GM12865 (cell line): Measurements from ENCODE around the gene PPP3CA.

Source experiments
- DNase-seq: peaks from one replicate; pipeline ENCODE4 v3.0.0; 2010; ENCODE audit warnings: low read depth
- H3K4me3 ChIP-seq: 2 replicates; pipeline ENCODE4 v1.5.1; 2011; ENCODE audit warnings: mild to moderate bottlenecking, low read depth, low read length, control low read depth
- CTCF ChIP-seq: IDR thresholded peaks from 2 replicates; pipeline ENCODE4 v1.5.1; 2011; ENCODE audit warnings: low read length, control low read depth, low read depth, inconsistent platforms; ENCODE audit not compliant: insufficient read depth; ENCODE audit errors: missing control alignments

The PPP3CA gene

DNA sequence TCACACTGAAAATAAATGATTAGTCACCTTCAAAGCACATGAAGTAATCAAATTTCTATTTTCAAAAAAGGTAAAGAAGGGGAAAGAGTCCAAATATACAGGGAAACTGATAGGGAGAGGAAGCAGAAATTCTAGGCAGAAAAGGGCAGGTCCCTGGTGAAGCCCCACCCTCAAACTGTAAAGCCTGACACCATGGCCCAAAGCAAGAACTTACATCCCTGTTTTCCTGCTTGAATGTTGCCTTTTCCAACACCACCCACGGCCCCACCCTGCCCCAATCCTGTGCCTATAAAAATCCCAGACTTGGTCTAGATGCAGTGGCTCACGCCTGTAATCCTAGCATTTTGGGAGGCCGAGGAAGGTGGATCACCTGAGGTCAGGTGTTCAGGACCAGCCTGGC lies 361.8 kb downstream of the PPP3CA start:
- no peak for TF ChIP-seq CTCF
- DNase-seq, result no peak
- H3K4me3 ChIP-seq, result no peak overlapping the region

DNA sequence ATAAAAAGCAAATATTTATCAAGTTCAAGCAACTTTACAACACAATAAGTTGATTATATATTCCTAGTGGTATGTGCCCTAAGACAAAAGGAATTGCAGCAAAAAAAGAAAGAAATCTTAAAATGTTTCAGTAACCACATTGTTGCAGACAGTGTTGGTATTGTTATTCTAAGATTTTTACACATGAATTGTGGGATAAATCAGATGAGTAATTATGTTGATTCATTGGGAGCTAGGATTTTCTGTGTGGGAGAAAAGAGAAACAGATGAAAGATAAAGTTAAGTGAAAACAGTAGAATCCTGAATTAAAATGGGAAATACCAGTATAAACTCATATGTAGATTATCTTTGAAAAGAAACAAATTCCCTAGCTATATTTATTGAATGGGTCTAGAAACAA lies 362.4 kb downstream of the PPP3CA start:
- H3K4me3 ChIP-seq, result no peak overlapping the region
- no peak for DNase-seq
- TF ChIP-seq CTCF, result no peak

DNA sequence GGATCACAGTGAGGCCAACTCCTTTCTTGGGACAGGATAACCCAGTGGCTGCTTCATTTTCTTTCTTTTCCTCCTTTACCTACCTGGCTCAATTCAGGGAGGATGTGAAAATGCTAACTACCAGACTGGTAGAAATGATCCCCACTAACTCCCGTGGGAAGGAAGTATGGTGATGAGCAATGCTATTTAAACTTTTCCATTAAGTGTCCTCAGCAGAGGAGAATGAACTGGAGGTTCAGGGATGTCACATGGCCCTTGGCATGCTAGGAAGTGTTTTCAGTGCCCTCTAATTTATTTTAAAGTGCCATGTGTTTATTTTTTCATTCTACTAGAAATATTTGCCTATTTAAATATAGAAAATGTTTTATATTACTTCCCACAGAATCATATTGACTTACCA lies 363.9 kb downstream of the PPP3CA start:
- no peak for DNase-seq
- no peak for TF ChIP-seq CTCF
- H3K4me3 ChIP-seq, result no peak overlapping the region

DNA sequence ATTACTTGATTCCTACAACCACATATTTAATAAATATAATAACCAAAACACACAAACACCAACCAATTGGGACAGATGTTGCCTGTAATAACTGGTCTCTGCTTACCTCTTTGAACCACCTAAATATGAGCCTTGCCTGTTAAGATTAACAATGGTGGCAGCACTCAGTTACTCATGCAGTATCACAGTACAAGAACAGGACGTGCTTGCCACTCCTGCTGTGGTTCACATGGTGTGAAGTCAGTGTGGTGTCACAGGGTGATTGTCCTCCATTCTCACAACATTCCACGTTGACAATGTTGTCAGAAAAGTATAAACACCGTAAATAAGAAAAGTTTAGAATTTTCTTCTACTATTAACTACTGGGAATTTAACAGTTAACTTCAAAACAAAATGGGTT lies 365.0 kb downstream of the PPP3CA start:
- DNase-seq, result no peak
- TF ChIP-seq CTCF, result no peak
- H3K4me3 ChIP-seq, result no peak overlapping the region

GRCh38 chr4:100981447-100982204 lies 365.7 kb downstream of the PPP3CA start:
- no peak for DNase-seq
- no peak overlapping the region for H3K4me3 ChIP-seq
- TF ChIP-seq CTCF, result no peak

DNA sequence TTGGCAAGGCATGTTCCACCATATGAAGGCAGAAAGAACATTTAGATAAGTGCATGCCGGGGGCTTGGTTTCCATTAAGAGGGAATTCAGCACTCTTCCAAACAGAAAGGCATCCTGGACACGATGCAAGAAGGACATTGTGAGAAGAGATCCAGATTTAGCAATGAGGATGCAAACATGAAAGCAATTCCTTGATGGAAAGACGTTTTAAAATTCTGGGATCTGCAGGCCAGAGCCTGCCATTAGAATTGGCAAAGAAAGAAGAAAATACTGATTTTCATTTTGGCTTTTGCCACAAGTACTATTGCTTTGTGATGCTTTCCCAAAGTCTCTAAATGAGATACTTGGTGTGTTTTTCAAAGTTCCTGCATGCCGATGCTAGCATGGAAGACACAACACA lies 367.6 kb downstream of the PPP3CA start:
- no peak for DNase-seq
- H3K4me3 ChIP-seq, result no peak overlapping the region
- no peak for TF ChIP-seq CTCF
